CD4-positive, alpha-beta T cell treated with Interleukin-2 at 100 ng/mL for 4 hours (primary cell): Measurements from ENCODE around the gene KCNC2.

ENCODE experiments used
- DNase-seq: peaks from one replicate; pipeline ENCODE4 v3.0.0-alpha.2; 2020; ENCODE audit warnings: low spot score

Gene KCNC2

DNA sequence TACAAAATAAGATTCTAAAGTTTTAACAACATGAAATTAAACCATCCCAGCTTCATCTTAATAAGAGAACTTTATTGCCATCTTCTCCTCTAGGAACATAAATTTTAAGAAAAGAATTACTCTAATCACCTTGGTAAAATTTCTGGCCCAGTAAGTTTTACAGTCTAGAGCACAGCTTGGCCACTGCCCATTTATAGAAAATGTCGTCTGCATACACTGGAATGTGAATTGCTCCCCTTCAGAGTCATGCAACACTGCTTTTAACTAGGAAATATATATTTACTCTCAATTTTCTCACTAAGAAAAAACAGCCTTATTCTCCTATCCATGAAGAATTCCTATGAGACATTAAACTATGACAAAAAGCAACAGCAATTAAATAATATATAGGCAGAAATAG is 48.2 kb downstream of the KCNC2 start:
- DNase-seq, result no peak

DNA sequence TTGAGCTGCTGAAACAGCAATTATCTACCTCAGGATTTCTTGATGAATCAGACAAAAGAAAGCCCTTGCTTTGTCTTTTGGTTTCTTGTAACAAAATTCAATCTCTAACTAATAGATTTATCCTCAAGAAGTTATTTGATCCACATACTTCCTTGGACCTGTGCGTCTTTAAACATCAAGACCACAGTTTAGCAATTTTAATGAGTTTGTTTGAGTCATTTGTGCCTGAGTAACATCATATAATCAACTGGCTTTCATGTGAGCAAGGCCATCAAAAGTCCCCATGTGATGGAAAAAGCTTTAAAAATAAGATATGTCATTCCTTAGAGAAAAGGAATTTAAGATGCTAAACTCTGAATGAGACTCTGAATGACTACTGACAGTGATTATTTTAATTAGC is 52.3 kb downstream of the KCNC2 start:
- no peak for DNase-seq

GRCh38 chr12:75155962-75156361 is 53.7 kb downstream of the KCNC2 start:
- DNase-seq, result no peak

- DNase-seq, result no peak
Measured at GRCh38 chr12:75154388-75154787, 55.3 kb downstream of the KCNC2 start.

DNA sequence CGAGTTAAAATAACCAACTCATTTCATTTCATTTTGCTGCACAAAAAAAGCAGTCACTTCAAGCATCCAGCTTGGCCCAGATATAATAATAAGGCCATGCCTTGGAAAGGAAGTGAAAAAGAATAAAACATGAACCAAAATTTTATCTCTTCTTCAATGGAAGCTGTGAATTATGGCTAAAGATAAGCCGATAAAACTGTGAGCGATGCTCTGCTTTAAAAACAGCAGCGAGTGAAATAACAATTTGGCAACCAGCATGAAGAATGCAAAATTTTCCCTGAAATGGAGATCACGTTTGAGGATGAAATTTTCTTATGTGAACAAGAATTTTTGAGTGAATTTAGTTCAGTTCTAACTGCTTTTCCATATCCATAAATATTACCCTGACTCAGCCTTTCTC is 70.4 kb downstream of the KCNC2 start:
- DNase-seq, result no peak

DNA sequence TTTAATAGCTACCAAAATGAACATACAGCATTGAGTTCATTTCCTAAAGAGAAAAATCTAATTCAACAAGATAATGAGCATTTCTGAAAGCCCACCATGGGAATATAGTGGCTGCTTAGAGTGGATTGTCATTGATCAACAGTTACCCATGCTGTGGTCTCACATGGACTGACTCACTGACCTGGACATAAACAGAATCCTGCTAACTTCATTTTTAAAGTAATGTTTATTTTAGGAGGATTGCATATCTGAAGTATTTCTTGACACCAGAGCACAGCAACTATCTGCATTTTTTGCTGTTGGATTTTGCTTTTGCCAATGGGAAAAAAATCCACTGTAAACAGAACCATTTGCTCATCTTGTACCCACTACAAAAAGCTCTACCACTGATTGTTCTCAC is 71.7 kb downstream of the KCNC2 start:
- no peak for DNase-seq

GRCh38 chr12:75135026-75135425 is 74.6 kb downstream of the KCNC2 start:
- no peak for DNase-seq

DNA sequence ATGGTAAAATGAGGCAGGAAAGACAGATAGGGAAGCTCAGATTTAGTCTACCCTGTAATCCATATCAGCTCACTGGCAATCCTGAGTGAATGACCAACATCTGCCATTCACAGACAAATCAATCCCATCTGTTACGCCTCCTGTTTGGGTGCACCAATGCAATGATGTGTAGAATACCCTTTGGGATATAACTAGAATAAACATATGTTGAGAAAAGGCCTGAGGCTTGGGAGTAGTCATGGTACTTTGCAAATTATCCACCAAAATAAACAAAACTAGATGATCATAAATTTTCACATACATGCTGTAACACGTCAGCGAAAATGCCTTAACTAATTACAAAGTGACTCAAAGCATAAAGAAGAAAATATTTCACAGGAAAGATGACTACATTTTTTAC is 78.8 kb downstream of the KCNC2 start:
- DNase-seq, result no peak

DNA sequence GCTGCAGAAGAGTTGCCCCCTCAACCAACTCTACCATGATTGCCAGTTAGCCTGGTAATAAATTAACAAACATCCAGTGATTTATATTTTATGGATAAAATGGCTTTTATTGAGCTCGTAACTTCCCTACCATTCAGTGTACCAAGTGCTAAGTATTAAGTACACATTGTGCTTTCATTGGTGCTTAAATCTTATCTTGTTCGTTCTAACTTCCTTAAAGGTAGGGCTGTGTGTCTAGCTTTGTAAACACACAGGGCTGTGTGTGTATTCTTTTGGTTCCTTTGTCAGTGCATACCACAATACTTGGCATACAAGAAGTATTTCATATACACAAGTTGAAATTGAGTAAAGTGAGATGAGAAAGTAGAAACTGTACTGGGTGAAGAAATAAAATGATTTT is 80.4 kb downstream of the KCNC2 start:
- DNase-seq, result no peak

DNA sequence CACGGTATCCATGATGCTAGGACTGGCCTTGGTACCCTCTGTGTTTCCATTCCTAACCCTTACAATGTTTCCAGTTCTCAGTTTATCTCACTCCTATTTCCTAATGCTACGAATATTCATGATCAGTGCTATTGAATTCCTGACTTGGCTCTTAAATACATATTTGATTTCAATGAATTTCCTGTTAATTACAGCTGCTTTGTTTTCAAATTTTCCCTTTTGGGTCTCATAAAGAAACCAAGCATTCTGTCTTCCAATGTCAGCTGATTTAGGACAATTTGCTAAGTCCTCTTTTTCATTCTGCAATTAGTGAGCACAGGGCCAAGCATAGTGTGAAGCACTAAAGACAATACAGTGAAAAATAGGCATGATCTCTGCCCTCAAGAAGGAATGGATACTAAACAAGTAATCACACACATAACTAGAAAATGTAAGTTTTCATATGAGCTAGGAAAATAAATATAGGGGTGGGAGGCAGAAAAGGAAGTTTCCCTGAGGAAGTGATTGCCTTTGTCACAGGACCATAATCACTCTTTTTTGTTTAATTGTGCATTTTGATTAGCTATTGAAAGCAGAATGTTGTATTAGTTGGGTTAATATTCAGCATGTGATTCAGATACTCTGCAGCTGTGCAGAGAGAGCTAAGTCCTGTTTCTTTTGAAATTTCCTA is 88.5 kb downstream of the KCNC2 start:
- DNase-seq, result no peak

DNA sequence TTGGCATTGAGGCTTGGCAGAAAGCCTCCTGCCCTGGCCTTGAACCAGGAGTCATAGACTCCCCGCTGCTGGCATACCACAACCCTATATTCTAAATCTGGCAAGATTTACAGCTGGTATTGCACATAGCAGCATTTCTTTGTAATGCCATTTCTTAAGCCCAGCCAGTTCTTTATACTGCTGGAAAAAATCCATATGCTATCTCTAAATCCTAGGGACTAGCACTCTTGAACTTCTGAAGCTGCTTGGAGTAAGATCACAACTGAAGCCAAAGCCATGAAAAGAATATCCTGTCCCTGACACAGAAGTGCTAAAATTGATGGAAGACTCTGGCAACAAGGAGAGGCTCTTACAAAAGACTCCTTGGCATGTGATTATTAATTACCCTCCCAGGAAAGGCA is 89.3 kb downstream of the KCNC2 start:
- DNase-seq, result no peak

DNA sequence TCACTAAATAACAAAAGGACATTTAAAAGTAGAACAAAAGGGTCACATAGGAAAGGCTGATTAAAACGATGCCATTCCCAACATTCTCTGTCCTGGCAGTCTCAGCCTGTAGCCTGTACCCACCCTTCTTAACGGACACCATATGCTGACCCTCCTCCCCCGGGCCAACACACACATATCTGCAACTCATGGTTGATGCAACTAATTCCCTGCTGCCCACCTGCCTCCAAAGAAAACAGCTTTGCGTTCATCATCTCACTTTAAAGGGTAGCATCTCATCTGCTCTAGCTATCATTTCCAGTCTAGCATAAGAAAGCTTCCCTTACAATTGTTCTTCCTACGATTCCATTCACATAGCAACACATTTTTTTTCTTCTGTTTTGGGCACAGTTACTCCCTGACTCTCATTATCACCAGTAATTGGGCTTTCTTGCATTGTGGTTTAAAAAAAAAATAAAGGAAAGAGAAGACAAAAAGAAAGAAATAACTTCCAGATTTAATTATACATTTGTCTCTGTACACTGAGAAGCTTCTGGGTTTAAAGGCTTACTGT is 92.9 kb downstream of the KCNC2 start:
- no peak for DNase-seq

DNA sequence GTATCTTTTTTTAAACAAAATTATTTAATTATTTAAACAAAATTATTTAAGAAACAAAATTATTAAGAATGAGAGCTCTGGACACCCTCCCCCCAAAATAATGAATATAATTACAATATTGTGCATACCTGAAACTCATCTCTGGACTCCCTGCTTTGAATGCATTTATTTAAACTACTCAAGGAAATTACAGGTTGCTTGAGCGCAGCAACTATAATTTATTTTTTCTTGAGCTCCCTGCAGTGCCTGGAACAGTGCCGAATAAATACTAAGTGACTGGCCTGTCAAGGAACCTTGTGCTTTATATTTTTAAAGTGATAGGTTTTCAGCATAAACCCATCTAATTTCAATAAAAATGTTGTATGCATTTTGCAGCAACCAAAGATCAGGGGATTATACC is 93.9 kb downstream of the KCNC2 start:
- no peak for DNase-seq

DNA sequence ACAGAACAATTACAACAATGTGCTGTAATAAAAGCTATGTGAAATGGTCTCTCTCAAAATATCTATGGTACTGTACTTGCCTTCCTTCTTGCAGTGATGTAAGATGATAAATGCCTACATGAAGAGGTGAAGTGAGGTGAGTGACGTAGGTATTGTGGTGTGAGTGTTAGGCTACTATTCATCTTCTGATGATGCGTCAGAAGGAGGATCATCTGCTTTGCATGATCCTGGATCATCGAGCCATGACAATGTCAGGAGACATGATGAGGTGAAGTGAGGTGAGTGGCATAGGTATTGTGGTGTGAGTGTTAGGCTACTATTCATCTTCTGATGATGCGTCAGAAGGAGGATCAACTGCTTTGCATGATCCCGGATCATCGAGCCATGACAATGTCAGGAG is 105.8 kb downstream of the KCNC2 start:
- no peak for DNase-seq

GRCh38 chr12:75101781-75102180 is 107.9 kb downstream of the KCNC2 start:
- DNase-seq, result no peak

DNA sequence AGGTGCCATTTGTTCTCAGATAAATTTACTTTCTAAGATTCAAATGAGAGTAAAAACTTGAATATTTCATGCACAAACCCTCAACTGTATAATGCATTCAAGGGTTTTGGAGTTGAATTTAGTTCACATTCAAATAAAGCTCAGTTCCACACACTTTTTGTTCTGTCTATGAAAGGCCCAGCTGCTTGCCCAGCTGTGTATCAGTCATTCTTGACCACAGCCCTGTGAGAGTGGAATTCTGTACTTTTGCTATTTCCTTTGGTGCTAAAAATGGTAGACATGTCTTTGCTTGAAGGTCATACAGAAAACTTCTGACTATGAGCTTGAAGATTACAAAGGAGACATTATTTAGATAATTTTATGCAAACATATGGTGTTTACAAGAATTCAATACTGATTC is 110.4 kb downstream of the KCNC2 start:
- DNase-seq, result no peak

GRCh38 chr12:75097003-75097402 is 112.6 kb downstream of the KCNC2 start:
- DNase-seq, result no peak

DNA sequence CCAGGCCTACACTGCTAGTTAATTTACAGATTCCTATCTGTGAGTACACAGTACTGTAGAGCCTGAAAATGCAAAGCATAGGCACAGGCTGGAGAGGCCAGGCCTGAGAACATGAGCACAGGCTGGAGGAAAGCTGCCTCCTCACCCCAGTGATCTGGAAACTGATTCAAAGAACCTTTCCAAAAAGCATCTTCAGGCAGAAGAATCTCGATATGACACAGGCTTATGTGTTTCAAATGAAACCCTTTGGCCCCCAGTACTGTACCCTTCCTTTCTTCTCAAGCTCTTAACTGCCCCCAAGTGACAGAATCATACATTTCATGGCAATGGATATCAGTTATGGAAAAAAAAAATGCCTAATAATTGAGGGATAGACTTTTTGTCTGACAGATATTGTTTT is 122.0 kb downstream of the KCNC2 start:
- DNase-seq, result no peak

DNA sequence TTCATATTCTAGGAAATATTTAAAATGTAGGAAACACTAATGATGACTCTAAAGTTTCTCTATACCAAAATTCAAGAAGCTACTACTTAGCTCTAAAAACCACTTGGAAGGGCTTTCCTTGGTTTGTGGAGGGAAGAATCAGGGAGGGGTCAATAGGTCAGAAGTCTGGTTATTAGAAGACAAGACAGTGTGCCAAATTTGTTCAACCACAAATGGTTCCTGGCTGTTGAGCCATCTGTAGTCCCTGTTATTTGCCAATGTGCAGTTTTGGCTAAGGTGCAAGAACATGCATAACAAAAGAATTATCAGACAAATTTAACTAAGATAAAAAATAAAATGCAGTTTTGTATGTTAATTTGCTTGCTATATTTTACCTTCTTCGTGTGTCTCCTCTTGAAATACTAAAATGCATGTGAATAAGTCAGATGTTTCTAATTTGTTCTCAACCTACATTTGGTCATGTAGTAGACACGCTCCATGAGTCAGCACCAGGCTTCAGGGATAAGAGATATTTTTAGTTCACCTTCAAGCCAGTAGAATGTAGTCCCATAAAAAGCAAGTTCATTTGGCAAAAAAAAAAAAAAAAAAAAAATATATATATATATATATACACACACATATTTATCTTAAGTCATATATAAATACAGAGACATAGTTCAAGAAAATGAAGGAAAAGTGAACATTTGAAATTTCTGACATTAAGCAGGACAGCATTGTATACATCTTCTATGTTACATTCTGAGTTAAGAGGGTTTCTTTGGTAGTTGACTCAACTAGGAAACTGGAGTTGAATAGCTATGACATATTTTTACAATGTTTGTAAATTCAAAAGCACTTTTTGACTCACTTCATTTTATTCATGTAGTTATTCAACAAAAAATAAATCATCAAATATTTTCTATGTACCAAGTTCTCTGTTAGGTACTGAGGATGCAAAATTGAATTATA is 123.3 kb downstream of the KCNC2 start:
- no peak for DNase-seq

GRCh38 chr12:75081305-75081704 is 128.3 kb downstream of the KCNC2 start:
- no peak for DNase-seq

- DNase-seq, result no peak
Measured at GRCh38 chr12:75080582-75080981, 129.1 kb downstream of the KCNC2 start.

GRCh38 chr12:75065482-75065881 is 144.2 kb downstream of the KCNC2 start:
- no peak for DNase-seq

DNA sequence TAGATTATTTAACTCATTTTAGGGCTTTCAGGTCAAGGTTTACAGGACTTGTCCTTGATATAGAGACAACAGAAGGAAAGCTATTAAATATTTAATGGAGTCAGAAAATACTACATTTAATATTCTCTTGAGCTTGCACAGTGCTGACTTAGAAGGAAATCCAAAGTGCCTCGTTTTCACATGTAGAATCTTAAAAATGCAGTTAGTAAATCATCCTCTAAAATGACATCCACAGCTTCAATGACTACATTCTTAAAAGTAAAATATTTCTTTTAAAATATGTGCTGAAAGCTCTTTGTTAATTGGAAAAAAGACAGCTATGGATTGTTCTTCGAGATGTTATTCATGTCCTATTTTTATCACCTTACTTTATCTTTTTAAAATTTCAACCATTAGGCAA is 146.9 kb downstream of the KCNC2 start:
- no peak for DNase-seq
